GM23248 (cell line): ENCODE data around the gene PAN2. TPM values are rescaled to one million over a fixed set of nuclear protein-coding genes. Genes with fewer than 3 reads are reported as not detected.

Experiments
- DNase-seq: peaks from one replicate; pipeline ENCODE4 v3.0.0-alpha.2; 2015
- H2AFZ ChIP-seq: fragments of 200-600 bp; sonication (generic); 2 replicates; pipeline ENCODE4 v1.6.1; 2016; ENCODE audit warnings: antibody characterized with exemption
- H3F3A ChIP-seq: fragments of 200-600 bp; sonication (generic); 2 replicates; pipeline ENCODE4 v1.6.1; 2016; ENCODE audit warnings: mild to moderate bottlenecking, antibody characterized with exemption, mixed run types; ENCODE audit not compliant: insufficient read depth
- H3K27ac ChIP-seq: fragments of 200-600 bp; sonication (generic); 2 replicates; pipeline ENCODE4 v1.5.1; 2016; ENCODE audit warnings: mild to moderate bottlenecking
- H3K27me3 ChIP-seq: fragments of 200-600 bp; sonication (generic); replicated peaks from 2 replicates; pipeline ENCODE4 v1.6.1; 2016; ENCODE audit warnings: mild to moderate bottlenecking; ENCODE audit not compliant: insufficient read depth
- H3K36me3 ChIP-seq: fragments of 200-600 bp; sonication (generic); 2 replicates; pipeline ENCODE4 v1.6.1; 2016; ENCODE audit warnings: low read depth, mild to moderate bottlenecking
- H3K4me1 ChIP-seq: fragments of 200-600 bp; sonication (generic); 2 replicates; pipeline ENCODE4 v1.6.1; 2016; ENCODE audit warnings: mild to moderate bottlenecking; ENCODE audit not compliant: insufficient read depth
- H3K4me2 ChIP-seq: fragments of 200-600 bp; sonication (generic); one replicate; pipeline ENCODE4 v1.6.1; 2016; ENCODE audit warnings: mild to moderate bottlenecking; ENCODE audit not compliant: unreplicated experiment
- H3K4me3 ChIP-seq: fragments of 200-600 bp; sonication (generic); 2 replicates; pipeline ENCODE4 v1.5.1; 2016; ENCODE audit warnings: mild to moderate bottlenecking
- H3K79me2 ChIP-seq: fragments of 200-600 bp; sonication (generic); 2 replicates; pipeline ENCODE4 v1.6.1; 2016; ENCODE audit warnings: mild to moderate bottlenecking; ENCODE audit not compliant: insufficient read depth
- H3K9ac ChIP-seq: fragments of 200-600 bp; sonication (generic); 2 replicates; pipeline ENCODE4 v1.6.1; 2016; ENCODE audit warnings: mild to moderate bottlenecking
- H3K9me2 ChIP-seq: fragments of 200-600 bp; sonication (generic); 2 replicates; pipeline ENCODE4 v1.6.1; 2016; ENCODE audit warnings: mixed run types, mild to moderate bottlenecking, moderate library complexity; ENCODE audit not compliant: insufficient read depth
- H3K9me3 ChIP-seq: fragments of 200-600 bp; sonication (generic); one replicate; pipeline ENCODE4 v1.6.1; 2017; ENCODE audit warnings: low read depth
- H4K20me1 ChIP-seq: fragments of 200-600 bp; sonication (generic); 2 replicates; pipeline ENCODE4 v1.6.0; 2016; ENCODE audit not compliant: insufficient read depth
- EZH2 ChIP-seq: fragments of 200-600 bp; sonication (generic); IDR thresholded peaks from 2 replicates; pipeline ENCODE4 v1.6.1; 2018; ENCODE audit warnings: antibody characterized with exemption, mild to moderate bottlenecking; ENCODE audit not compliant: insufficient read depth, poor library complexity, severe bottlenecking
- EZH2phosphoT487 ChIP-seq: fragments of 200-600 bp; sonication (generic); IDR thresholded peaks from 2 replicates; pipeline ENCODE4 v1.6.1; 2018; ENCODE audit warnings: antibody characterized with exemption, moderate library complexity, mild to moderate bottlenecking, low read depth; ENCODE audit not compliant: insufficient read depth
- WGBS, 2 experiments: methylation state at CpG; one replicate each; pipeline ENCODE4 v1.1.6; 2015 to 2017; ENCODE audit warnings: low lambda C conversion rate in 2 of 2, low coverage in 1 of 2; ENCODE audit errors: missing lambda C conversion rate in 2 of 2; 5-methylcytosine and 5-hydroxymethylcytosine counted together
- in situ Hi-C: fragments of 300-500 bp; cut with MboI; formaldehyde crosslinking; loops from 2 replicates; pipeline ENCODE4 v1.15.0; 2020
- polyA plus RNA-seq: library from polyadenylated mRNA; unstranded; fragments of >200 nt; fragmentation: Nextera tagmentation; extraction: Ambion mirVana; gene quantifications from 2 replicates; pipeline ENCODE4 v1.2.1, GENCODE V29; 2016
- total RNA-seq: library from RNA; depleted of rRNA; stranded (reverse); fragments of >200 nt; shearing (Covaris generic); gene quantifications from 2 replicates; pipeline ENCODE4 v1.2.3, GENCODE V29; 2014

PAN2 gene
- total and polyA plus RNA-seq, 2 experiments from 2014 or later: 9.1 to 20.2 TPM

DNA sequence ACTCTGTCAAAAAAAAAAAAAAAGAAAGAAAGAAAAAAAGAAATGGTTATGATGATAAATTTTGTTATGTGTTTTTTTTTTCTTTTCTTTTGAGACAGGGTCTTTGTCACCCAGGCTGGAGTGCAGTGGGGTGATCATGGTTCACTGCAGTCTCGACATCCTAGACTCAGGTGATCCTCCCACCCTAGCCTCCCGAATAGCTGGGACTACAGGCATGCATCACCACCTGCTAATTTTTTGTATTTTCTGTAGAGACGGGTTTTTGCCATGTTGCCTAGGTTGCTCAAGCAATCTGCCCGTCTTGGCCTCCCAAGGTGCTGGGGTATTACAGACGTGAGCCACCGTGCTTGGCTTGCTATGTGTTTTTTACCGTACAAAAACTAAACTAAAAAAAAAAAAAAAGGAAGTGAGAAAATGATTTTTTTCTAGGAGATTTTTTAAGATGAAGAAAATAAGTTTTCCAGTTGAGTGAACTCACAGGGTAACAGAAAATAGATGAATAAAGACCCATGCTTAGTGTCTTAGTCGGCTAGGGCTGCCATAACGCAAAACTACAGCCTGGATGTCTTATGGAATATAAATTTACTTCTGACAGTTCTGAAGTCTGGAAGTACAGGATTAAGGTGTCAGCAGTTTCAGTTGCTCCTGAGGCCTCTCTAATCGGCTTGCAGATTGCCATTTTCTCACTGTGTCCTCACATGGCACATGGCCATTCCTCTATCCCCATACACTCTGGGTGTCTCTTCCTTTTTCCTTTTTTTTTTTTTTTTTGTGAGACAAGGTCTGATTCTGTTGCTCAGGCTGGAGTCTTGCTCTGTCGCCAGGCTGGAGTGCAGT, 42.0 kb upstream of the PAN2 start:
- Histone ChIP-seq H3K36me3 (no peaks in the 10 kb centered on the region), H3F3A (no peaks in the 10 kb centered on the region), H3K27me3 (0 out of 2 replicates have a peak, but pooled peaks cover 5% of the 10 kb centered on the region), H3K4me2 (no peak overlapping the region), H3K9ac (no peak overlapping the region), H3K4me3 (no peak overlapping the region), H3K9me3 (no peaks in the 10 kb centered on the region), H3K4me1 (no peaks in the 10 kb centered on the region), H4K20me1 (no peaks in the 10 kb centered on the region), H3K27ac (no peak overlapping the region), H3K79me2 (no peaks in the 10 kb centered on the region), H3K9me2 (no peaks in the 10 kb centered on the region), H2AFZ (no peak overlapping the region)
- 52 to 61% methylated on average over 11 of the region's 11 CpGs for WGBS, 2 experiments
- TF ChIP-seq EZH2phosphoT487 (no peak), EZH2 (no peak)
- in situ Hi-C loops: no loop called here
- no peak for DNase-seq

DNA sequence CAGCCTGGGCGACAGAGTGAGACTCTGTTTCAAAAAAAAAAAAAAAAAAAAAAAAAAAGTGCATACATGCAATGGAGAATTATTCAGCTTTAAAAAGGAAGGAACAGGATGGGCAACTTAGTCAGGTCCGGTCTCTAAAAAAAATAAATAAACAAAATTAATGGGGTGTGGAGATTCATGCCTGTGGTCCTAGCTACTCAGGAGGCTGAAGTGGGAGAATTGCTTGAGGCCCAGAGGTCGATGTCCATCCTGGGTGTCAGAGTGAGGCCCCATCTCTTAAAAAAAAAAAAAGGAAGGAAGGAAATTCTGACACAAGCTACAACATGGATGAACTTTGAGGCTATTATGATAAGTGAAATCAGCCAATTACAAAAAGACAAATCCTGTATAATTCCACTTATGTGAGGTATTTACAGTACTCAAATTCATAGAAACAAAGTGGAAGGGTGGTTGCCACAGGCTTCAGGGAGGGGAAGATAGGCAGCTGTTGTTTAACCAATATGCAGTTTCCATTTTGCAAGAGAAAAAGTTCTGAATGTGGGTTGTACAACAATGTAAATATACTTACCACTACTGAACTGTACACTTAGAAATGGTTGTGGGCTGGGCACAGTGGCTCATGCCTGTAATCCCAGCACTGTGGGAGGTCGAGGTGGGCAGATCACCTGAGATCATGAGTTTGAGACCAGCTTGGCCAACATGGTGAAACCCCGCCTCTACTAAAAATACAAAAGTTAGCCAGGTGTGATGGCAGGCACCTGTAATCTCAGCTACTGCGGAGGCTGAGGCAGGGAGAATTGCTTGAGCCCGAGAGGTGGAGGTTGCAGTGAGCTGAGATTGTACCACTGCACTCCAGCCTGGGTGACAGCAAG, 41.2 kb upstream of the PAN2 start:
- H3K9ac ChIP-seq: no peak overlapping the region

GRCh38 chr12:56373515-56373914, 39.7 kb upstream of the PAN2 start:
- H3K79me2 ChIP-seq: no peaks in the 10 kb centered on the region
- H4K20me1 ChIP-seq: no peaks in the 10 kb centered on the region
- no peaks in the 10 kb centered on the region for H3K4me1 ChIP-seq
- H3K36me3 ChIP-seq: no peaks in the 10 kb centered on the region
- no peak overlapping the region for H3K9ac ChIP-seq
- H3K9me3 ChIP-seq: no peaks in the 10 kb centered on the region
- DNase-seq: no peak
- TF ChIP-seq EZH2: no peak
- TF ChIP-seq EZH2phosphoT487: no peak
- 0 out of 2 replicates have a peak, but pooled peaks cover 5% of the 10 kb centered on the region for H3K27me3 ChIP-seq
- H2AFZ ChIP-seq: no peak overlapping the region
- in situ Hi-C loops: no loop called here
- WGBS, 2 experiments: 75 to 85% methylated on average over 1 of the region's 1 CpG
- no peaks in the 10 kb centered on the region for H3K9me2 ChIP-seq
- H3F3A ChIP-seq: no peaks in the 10 kb centered on the region
- no peak overlapping the region for H3K27ac ChIP-seq
- no peak overlapping the region for H3K4me3 ChIP-seq
- no peak overlapping the region for H3K4me2 ChIP-seq

More for the DNA sequence above, 41.2 kb upstream of the PAN2 start:
- H3K27me3 ChIP-seq: 0 out of 2 replicates have a peak, but pooled peaks cover 5% of the 10 kb centered on the region
- WGBS, 2 experiments: 65 to 72% methylated on average over 6 to 7 of the region's 7 CpGs
- H3K4me2 ChIP-seq: no peak overlapping the region
- no peaks in the 10 kb centered on the region for H3K36me3 ChIP-seq
- TF ChIP-seq EZH2: no peak
- TF ChIP-seq EZH2phosphoT487: no peak
- H3K9me3 ChIP-seq: no peaks in the 10 kb centered on the region
- in situ Hi-C loops: no loop called here
- no peaks in the 10 kb centered on the region for H4K20me1 ChIP-seq
- H3K4me1 ChIP-seq: no peaks in the 10 kb centered on the region
- H3K79me2 ChIP-seq: no peaks in the 10 kb centered on the region
- H2AFZ ChIP-seq: no peak overlapping the region
- no peak overlapping the region for H3K4me3 ChIP-seq
- H3K9me2 ChIP-seq: no peaks in the 10 kb centered on the region
- no peak for DNase-seq
- no peak overlapping the region for H3K27ac ChIP-seq
- no peaks in the 10 kb centered on the region for H3F3A ChIP-seq

GRCh38 chr12:56366948-56367347, 33.1 kb upstream of the PAN2 start:
- no peaks in the 10 kb centered on the region for H3K79me2 ChIP-seq
- no peaks in the 10 kb centered on the region for H3K36me3 ChIP-seq
- no peaks in the 10 kb centered on the region for H3K9me2 ChIP-seq
- H3K4me2 ChIP-seq: no peak overlapping the region
- H3K27me3 ChIP-seq: 0 out of 2 replicates have a peak, but pooled peaks cover 5% of the 10 kb centered on the region
- 36 to 39% methylated on average over 3 of the region's 3 CpGs for WGBS, 2 experiments
- no peak overlapping the region for H3K9ac ChIP-seq
- in situ Hi-C loops: no loop called here
- peak overlapping the region; percentile 38; the same call in 1 of the 2 replicates for H2AFZ ChIP-seq
- no peak for DNase-seq
- TF ChIP-seq EZH2 (no peak), EZH2phosphoT487 (no peak)
- no peaks in the 10 kb centered on the region for H4K20me1 ChIP-seq
- H3K4me1 ChIP-seq: no peaks in the 10 kb centered on the region
- no peak overlapping the region for H3K4me3 ChIP-seq
- H3K9me3 ChIP-seq: no peaks in the 10 kb centered on the region
- no peak overlapping the region for H3K27ac ChIP-seq
- no peaks in the 10 kb centered on the region for H3F3A ChIP-seq
